Measurements from ENCODE around the gene SLC25A41. TPM values are rescaled to one million over a fixed set of nuclear protein-coding genes. Genes with fewer than 3 reads are reported as not detected.

SLC25A41 gene
- total and polyA plus RNA-seq, 2 of the 13 experiments (the other 11 are each of a cell fraction or from before 2014, with no cell fraction given): 0.33 to 0.95 TPM

DNA sequence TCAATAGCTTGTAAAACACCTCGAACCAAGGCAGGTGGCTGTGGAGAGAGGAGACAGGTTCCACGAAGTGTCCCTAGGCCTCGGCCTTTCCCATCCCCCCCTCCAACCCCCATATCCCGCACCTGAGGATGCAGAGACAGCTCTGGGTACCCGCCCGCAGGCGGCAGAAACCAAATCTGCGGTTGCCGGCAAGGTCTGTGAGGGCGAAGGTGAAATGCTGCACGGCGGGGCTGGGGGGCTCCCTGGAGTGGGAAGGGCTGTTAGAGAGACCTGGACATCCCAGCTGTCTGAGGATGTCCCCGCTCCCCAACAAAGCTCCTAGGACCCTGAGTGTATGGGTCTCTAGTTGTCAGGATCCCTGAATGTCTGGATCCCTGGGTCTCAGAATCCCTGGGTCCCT is 45.3 kb upstream of the SLC25A41 start:
- intact Hi-C loops (cut with micrococcal nuclease; ENCODE audit: unreplicated experiment): no loop called here
- H3K9me3 ChIP-seq (ENCODE audit: low read length): no peaks in the 10 kb centered on the region
- DNase-seq (ENCODE audit: low spot score): no peak
- no peak overlapping the region for H3K4me2 ChIP-seq (ENCODE audit: low read depth, low read length)
- H3K79me2 ChIP-seq (ENCODE audit: insufficient read depth, low read length): no peaks in the 10 kb centered on the region
- no peak overlapping the region for H3K4me3 ChIP-seq (replicated peaks in 1 of 3; ENCODE audit: insufficient read depth in 1 of 3, low read depth in 2 of 3, low read length in 3 of 3)
- no peaks in the 10 kb centered on the region for H4K20me1 ChIP-seq (ENCODE audit: insufficient read depth, low read length)
- FAIRE-seq: no peak
- BruUV-seq (replicated peaks): no TSS peak
- ATAC-seq: no peak
- no peak overlapping the region for H3K27ac ChIP-seq (ENCODE audit: extremely low read length, insufficient read depth, low read length)
- in situ Hi-C loops (cut with HindIII; ENCODE audit: extremely low pct_ligation_motif_present, low pct_unique_long_range_greater_than_20kb): no loop called here
- TF ChIP-seq SMARCE1 (IDR thresholded peaks at IDR 0.05; ENCODE audit: borderline replicate concordance): no peak
- no peak for TF ChIP-seq JDP2 (CRISPR knock-in tag; IDR thresholded peaks at IDR 0.05; ENCODE audit: borderline replicate concordance)
- TF ChIP-seq ARNT (IDR thresholded peaks at IDR 0.05): no peak
- no peak for TF ChIP-seq ZNF24 (IDR thresholded peaks at IDR 0.05)
- TF ChIP-seq NPAS2 (CRISPR knock-in tag; IDR thresholded peaks at IDR 0.05; ENCODE audit: borderline replicate concordance): no peak
- TF ChIP-seq MLX (CRISPR knock-in tag; IDR thresholded peaks at IDR 0.05): no peak
- no peak for TF ChIP-seq BCL3 (CRISPR knock-in tag; IDR thresholded peaks at IDR 0.05)
- TF ChIP-seq NFE2L2 (IDR thresholded peaks at IDR 0.05; ENCODE audit: low read length): no peak
- no peak for TF ChIP-seq SNAPC2 (CRISPR knock-in tag; IDR thresholded peaks at IDR 0.05)
- 33% methylated on average over 9 of the region's 13 CpGs for WGBS (ENCODE audit: low lambda C conversion rate)
- H3K27me3 ChIP-seq (ENCODE audit: control insufficient read depth in 1 of 2, insufficient read depth in 2 of 2, low read length in 2 of 2): peaks cover 2 to 16% of the 10 kb centered on the region in 2 experiments; a peak in 3 of 5 replicates
- H2AFZ ChIP-seq (ENCODE audit: low read length): no peak overlapping the region
- ChIA-PET POLR2A (interaction anchor here (0.6 kb wide), 1 partner anchor 281 kb away, joined by 3 read pairs; no protein-coding TSS in a partner anchor), CTCF (ENCODE audit: low intra/inter-chr PET ratio, low total read pairs) (no interaction called here)
- peaks cover 31% of the 10 kb centered on the region for H3K4me1 ChIP-seq (ENCODE audit: insufficient read depth, low read length)
- no peak overlapping the region for H3K9ac ChIP-seq (ENCODE audit: insufficient read depth, low read depth, low read length)
- no peaks in the 10 kb centered on the region for H3K36me3 ChIP-seq (replicated peaks in 1 of 2; ENCODE audit: control insufficient read depth in 1 of 2, insufficient read depth in 2 of 2, low read length in 2 of 2)

All from HepG2 (cell line).